NCI-H2107 (cell line): ENCODE results near the gene HOXA4.

Source experiments
- DNase-seq: peaks from one replicate; lab custom pipeline; 2025; lab: John Stamatoyannopoulos, UW

The HOXA4 gene

GRCh38 chr7:27093184-27093895 is 37.2 kb downstream of the HOXA4 start:
- DNase-seq: no peak

GRCh38 chr7:27092819-27093110 is 37.8 kb downstream of the HOXA4 start:
- DNase-seq: no peak

- DNase-seq: no peak
These were observed 38.4 kb downstream of the HOXA4 start for GRCh38 chr7:27091941-27092818.

- no peak for DNase-seq
These were observed 39.5 kb downstream of the HOXA4 start for GRCh38 chr7:27091105-27091504.

GRCh38 chr7:27088002-27088922 is 42.3 kb downstream of the HOXA4 start:
- DNase-seq: no peak

- no peak for DNase-seq
These were observed 46.9 kb downstream of the HOXA4 start for GRCh38 chr7:27083646-27084045.

- DNase-seq: no peak
These were observed 48.4 kb downstream of the HOXA4 start for GRCh38 chr7:27082171-27082570.

- no peak for DNase-seq
These were observed 49.6 kb downstream of the HOXA4 start for GRCh38 chr7:27080844-27081436.

GRCh38 chr7:27079234-27079975 is 51.2 kb downstream of the HOXA4 start:
- no peak for DNase-seq

GRCh38 chr7:27078616-27079233 is 51.8 kb downstream of the HOXA4 start:
- DNase-seq: no peak
